Gastroesophageal sphincter (tissue), 4 donors: ENCODE data around the gene STAMBP. TPM values are rescaled to one million over a fixed set of nuclear protein-coding genes. Genes with fewer than 3 reads are reported as not detected.

Experiments used
- ATAC-seq: fragments of 150-250 bp; one replicate; pipeline ENCODE4 v1.9.1; 2016; ENCODE audit warnings: mild to moderate bottlenecking, moderate library complexity
- H3K27ac ChIP-seq, 4 donors: fragments of 200-600 bp; sonication (generic) in 3 of 4; 1 replicate in 3 of 4; 2 replicates in 1 of 4; pipeline ENCODE4 v1.5.1; 2016 to 2019
- H3K27me3 ChIP-seq: fragments of 200-600 bp; sonication (generic); one replicate; pipeline ENCODE4 v1.5.1; 2019
- H3K36me3 ChIP-seq, 2 donors: fragments of 200-600 bp; sonication (generic); one replicate each; pipeline ENCODE4 v1.5.1; 2019; ENCODE audit warnings: control low read depth in 1 of 2
- H3K4me1 ChIP-seq, 3 donors: fragments of 200-600 bp; sonication (generic); 1 replicate in 2 of 3; 2 replicates in 1 of 3; pipeline ENCODE4 v1.5.1; 2016 to 2019; ENCODE audit warnings: control low read depth in 2 of 3
- H3K4me3 ChIP-seq, 2 donors: fragments of 200-600 bp; sonication (generic); one replicate each; pipeline ENCODE4 v1.5.1; 2019; ENCODE audit warnings: mild to moderate bottlenecking in 1 of 2, moderate library complexity in 1 of 2
- H3K9me3 ChIP-seq, 3 donors: fragments of 200-600 bp; sonication (generic); one replicate each; pipeline ENCODE4 v1.5.1; 2017 to 2019; ENCODE audit warnings: control low read depth in 2 of 3
- CTCF ChIP-seq, 4 experiments: fragments of 200-600 bp in 2 of 4; fragments of 450-650 bp in 2 of 4; sonication (generic) in 1 of 4; IDR thresholded peaks; one replicate each; pipeline ENCODE4 v1.5.1; 2017 to 2019; ENCODE audit warnings: antibody characterized with exemption in 4 of 4, mild to moderate bottlenecking in 2 of 4, moderate library complexity in 2 of 4
- EP300 ChIP-seq: sonication (generic); formaldehyde crosslinking; IDR thresholded peaks from one replicate; pipeline ENCODE4 v1.6.1; 2017; ENCODE audit warnings: antibody characterized with exemption, mild to moderate bottlenecking
- POLR2A ChIP-seq, 2 donors: fragments of 450-650 bp; IDR thresholded peaks; one replicate each; pipeline ENCODE4 v1.6.1; 2017; ENCODE audit warnings: antibody characterized with exemption in 2 of 2, mild to moderate bottlenecking in 2 of 2, moderate library complexity in 1 of 2
- POLR2AphosphoS5 ChIP-seq: sonication (generic); formaldehyde crosslinking; IDR thresholded peaks from one replicate; pipeline ENCODE4 v1.6.1; 2017; ENCODE audit warnings: antibody characterized with exemption
- WGBS, 2 donors: methylation state at CpG; one replicate each; pipeline ENCODE4 v1.1.5; 2018; ENCODE audit warnings: low coverage in 1 of 2; 5-methylcytosine and 5-hydroxymethylcytosine counted together
- total RNA-seq, 4 donors: library from RNA; depleted of rRNA; stranded (reverse); fragments of >200 nt; gene quantifications; one replicate each; pipeline ENCODE4 v1.1.0, GENCODE V29; 2016

STAMBP gene
- total RNA-seq, 4 donors from 2014 or later: 37.7 to 82.0 (median 44.1) TPM

- Histone ChIP-seq H3K27ac (peak overlapping the region; percentile 91 to 98 (median 96)), H3K4me3 (no peak overlapping the region), H3K36me3 (no peaks in the 10 kb centered on the region), H3K27me3 (no peaks in the 10 kb centered on the region), H3K9me3 (no peaks in the 10 kb centered on the region), H3K4me1 (peaks cover 5 to 63% (median 6%) of the 10 kb centered on the region in 3 donors)
- TF ChIP-seq CTCF (IDR thresholded peaks at IDR 0.05): no peak
- TF ChIP-seq EP300: no peak
- no peak for TF ChIP-seq POLR2AphosphoS5
- TF ChIP-seq POLR2A (IDR thresholded peaks at IDR 0.05): no peak
- 88 to 96% methylated on average over 1 to 2 of the region's 5 CpGs for WGBS, 2 donors
- ATAC-seq: no peak
Observed at GRCh38 chr2:73891276-73891901, 62.6 kb downstream of the STAMBP start.

- Histone ChIP-seq H3K9me3 (no peaks in the 10 kb centered on the region), H3K36me3 (peaks cover 0 to 9% of the 10 kb centered on the region in 2 donors), H3K27me3 (no peaks in the 10 kb centered on the region), H3K4me1 (peaks cover 5 to 68% (median 6%) of the 10 kb centered on the region in 3 donors), H3K27ac (peak within 1 kb of the TSS; percentile 91 to 98 (median 96)), H3K4me3 (peak within 1 kb of the TSS; percentile 63 to 72)
- ATAC-seq: peak; percentile 79
- TF ChIP-seq POLR2A (IDR thresholded peaks at IDR 0.05) (peak; percentile 93), CTCF (IDR thresholded peaks at IDR 0.05) (no peak), EP300 (no peak), POLR2AphosphoS5 (peak; percentile 98)
- 29 to 40% methylated on average over 2 to 12 of the region's 15 CpGs for WGBS, 2 donors
Observed at GRCh38 chr2:73892631-73893329, 64.0 kb downstream of the STAMBP start, which contains the start of gene ACTG2. ACTG2 (plus strand) TSS chr2:73893008; CDS start chr2:73901312, 8,304 bp downstream.

GRCh38 chr2:73893764-73894474, 65.2 kb downstream of the STAMBP start:
- Histone ChIP-seq H3K9me3 (no peaks in the 10 kb centered on the region), H3K27ac (peak overlapping the region; percentile 91 to 98 (median 96)), H3K4me1 (peaks cover 5 to 62% (median 6%) of the 10 kb centered on the region in 3 donors), H3K4me3 (peak overlapping the region; percentile 63 to 72), H3K27me3 (no peaks in the 10 kb centered on the region), H3K36me3 (peaks cover 0 to 9% of the 10 kb centered on the region in 2 donors)
- 18 to 42% methylated on average over 2 to 8 of the region's 9 CpGs for WGBS, 2 donors
- ATAC-seq: no peak
- TF ChIP-seq POLR2A (IDR thresholded peaks at IDR 0.05) (no peak), CTCF (IDR thresholded peaks at IDR 0.05) (no peak), POLR2AphosphoS5 (no peak), EP300 (no peak)

- ATAC-seq: no peak
Observed at GRCh38 chr2:73894475-73894850, 65.7 kb downstream of the STAMBP start.

More at GRCh38 chr2:73894475-73894850, 65.7 kb downstream of the STAMBP start:
- H3K36me3 ChIP-seq: peaks cover 0 to 9% of the 10 kb centered on the region in 2 donors
- no peaks in the 10 kb centered on the region for H3K9me3 ChIP-seq
- WGBS, 2 donors: 22 to 42% methylated on average over 1 to 2 of the region's 2 CpGs
- no peak for TF ChIP-seq POLR2AphosphoS5
- TF ChIP-seq CTCF (IDR thresholded peaks at IDR 0.05): no peak
- TF ChIP-seq POLR2A (IDR thresholded peaks at IDR 0.05): no peak
- no peak for TF ChIP-seq EP300
- H3K27me3 ChIP-seq: no peaks in the 10 kb centered on the region
- peak overlapping the region; percentile 63 to 72 for H3K4me3 ChIP-seq
- peak overlapping the region; percentile 91 to 98 (median 96) for H3K27ac ChIP-seq
- H3K4me1 ChIP-seq: peaks cover 5 to 62% (median 6%) of the 10 kb centered on the region in 3 donors
